SU-DHL-6 (cell line): Measurements from ENCODE around the gene BRAT1.

ENCODE experiments used
- H2AFZ ChIP-seq: fragments of 200-600 bp; sonication (generic); 2 replicates; pipeline ENCODE4 v1.6.1; 2014; ENCODE audit warnings: low read depth, mild to moderate bottlenecking, moderate library complexity, mixed read lengths, antibody characterized with exemption, low read length; ENCODE audit not compliant: severe bottlenecking
- H3F3A ChIP-seq: fragments of 200-600 bp; shearing (Covaris generic); 2 replicates; pipeline ENCODE4 v1.6.0; 2016; ENCODE audit warnings: antibody characterized with exemption, mild to moderate bottlenecking; ENCODE audit not compliant: insufficient read depth
- H3K27ac ChIP-seq: fragments of 200-600 bp; sonication (generic); 2 replicates; pipeline ENCODE4 v1.5.1; 2016; ENCODE audit warnings: low read depth, mild to moderate bottlenecking, low read length, moderate library complexity, mixed read lengths
- H3K27me3 ChIP-seq: fragments of 200-600 bp; sonication (generic), shearing (Covaris generic); 2 replicates; pipeline ENCODE4 v1.6.0; 2014; ENCODE audit warnings: mild to moderate bottlenecking, low read length
- H3K36me3 ChIP-seq: fragments of 200-600 bp; sonication (generic); 2 replicates; pipeline ENCODE4 v1.6.1; 2014; ENCODE audit warnings: mild to moderate bottlenecking, low read length, mixed read lengths
- H3K4me2 ChIP-seq: fragments of 300-600, 200-600 bp; shearing (Covaris generic), sonication (generic); 2 replicates; pipeline ENCODE4 v1.6.0; 2014; ENCODE audit warnings: low read length, low read depth, mild to moderate bottlenecking; ENCODE audit not compliant: poor library complexity, severe bottlenecking
- H3K4me3 ChIP-seq: fragments of 200-600 bp; sonication (generic); 2 replicates; pipeline ENCODE4 v1.5.1; 2014; ENCODE audit warnings: antibody characterized with exemption, low read length, mild to moderate bottlenecking, mixed read lengths; ENCODE audit not compliant: insufficient read depth, poor library complexity, severe bottlenecking
- H3K79me2 ChIP-seq: fragments of 200-600 bp; sonication (generic); 2 replicates; pipeline ENCODE4 v1.6.1; 2014; ENCODE audit warnings: mild to moderate bottlenecking, low read length, moderate library complexity; ENCODE audit not compliant: insufficient read depth
- H3K9ac ChIP-seq: fragments of 200-600 bp; sonication (generic); 2 replicates; pipeline ENCODE4 v1.7.0; 2014; ENCODE audit warnings: mild to moderate bottlenecking, low read length
- H3K9me2 ChIP-seq: fragments of 200-600 bp; sonication (generic); replicated peaks from 2 replicates; pipeline ENCODE4 v1.6.1; 2014; ENCODE audit warnings: low read length; ENCODE audit not compliant: insufficient read depth
- H3K9me3 ChIP-seq: fragments of 200-600 bp; sonication (generic); 2 replicates; pipeline ENCODE4 v1.6.1; 2014; ENCODE audit warnings: low read length, mixed read lengths; ENCODE audit not compliant: insufficient read depth
- H4K20me1 ChIP-seq: fragments of 200-600 bp; sonication (generic); 2 replicates; pipeline ENCODE4 v1.6.1; 2014; ENCODE audit warnings: low read depth, mild to moderate bottlenecking, antibody characterized with exemption, low read length, moderate library complexity, mixed read lengths
- CTCF ChIP-seq: fragments of 200-600 bp; sonication (generic); IDR thresholded peaks from one replicate; pipeline ENCODE4 v1.5.1; 2017; ENCODE audit warnings: antibody characterized with exemption, mild to moderate bottlenecking, low read length, moderate library complexity; ENCODE audit not compliant: insufficient read depth, poor library complexity, severe bottlenecking
- EZH2phosphoT487 ChIP-seq: fragments of 200-600 bp; sonication (generic), shearing (Covaris generic); conservative IDR thresholded peaks from 2 replicates; pipeline ENCODE4 v1.6.1; 2018; ENCODE audit warnings: mild to moderate bottlenecking, antibody characterized with exemption, low read length, moderate library complexity, mixed read lengths

Gene BRAT1

GRCh38 chr7:2524808-2525657, 30.3 kb downstream of the BRAT1 start:
- no peaks in the 10 kb centered on the region for H3K79me2 ChIP-seq
- no peak overlapping the region for H3K27ac ChIP-seq
- H3K36me3 ChIP-seq, result no peaks in the 10 kb centered on the region
- H3K27me3 ChIP-seq, result peaks cover 4% of the 10 kb centered on the region; the same call in 1 of the 2 replicates
- H3K4me2 ChIP-seq, result no peak overlapping the region
- no peak overlapping the region for H2AFZ ChIP-seq
- H3K9me2 ChIP-seq, result no peaks in the 10 kb centered on the region
- no peak for TF ChIP-seq EZH2phosphoT487
- no peak for TF ChIP-seq CTCF
- H4K20me1 ChIP-seq, result no peaks in the 10 kb centered on the region
- no peak overlapping the region for H3K9ac ChIP-seq
- H3K4me3 ChIP-seq, result no peak overlapping the region
- H3K9me3 ChIP-seq, result no peaks in the 10 kb centered on the region
- no peaks in the 10 kb centered on the region for H3F3A ChIP-seq

- no peaks in the 10 kb centered on the region for H3K79me2 ChIP-seq
Measured at GRCh38 chr7:2523941-2524807, 31.1 kb downstream of the BRAT1 start.

GRCh38 chr7:2523461-2523936, 31.8 kb downstream of the BRAT1 start:
- Histone ChIP-seq H3K4me2 (no peak overlapping the region), H3F3A (no peaks in the 10 kb centered on the region), H3K27me3 (peaks cover 4% of the 10 kb centered on the region; the same call in 1 of the 2 replicates), H3K4me3 (no peak overlapping the region), H3K27ac (no peak overlapping the region), H3K36me3 (no peaks in the 10 kb centered on the region), H2AFZ (no peak overlapping the region), H3K9ac (no peak overlapping the region), H3K79me2 (no peaks in the 10 kb centered on the region), H3K9me3 (no peaks in the 10 kb centered on the region), H3K9me2 (no peaks in the 10 kb centered on the region), H4K20me1 (no peaks in the 10 kb centered on the region)
- TF ChIP-seq CTCF, result no peak
- TF ChIP-seq EZH2phosphoT487, result no peak

More at GRCh38 chr7:2523941-2524807, 31.1 kb downstream of the BRAT1 start:
- no peak overlapping the region for H3K4me2 ChIP-seq
- no peaks in the 10 kb centered on the region for H3K9me3 ChIP-seq
- H3K27ac ChIP-seq, result no peak overlapping the region
- no peaks in the 10 kb centered on the region for H3K9me2 ChIP-seq
- H3K36me3 ChIP-seq, result no peaks in the 10 kb centered on the region
- H4K20me1 ChIP-seq, result no peaks in the 10 kb centered on the region
- no peak overlapping the region for H3K4me3 ChIP-seq
- H3F3A ChIP-seq, result no peaks in the 10 kb centered on the region
- H2AFZ ChIP-seq, result no peak overlapping the region
- no peak for TF ChIP-seq EZH2phosphoT487
- TF ChIP-seq CTCF, result no peak
- H3K9ac ChIP-seq, result no peak overlapping the region
- peaks cover 4% of the 10 kb centered on the region; the same call in 1 of the 2 replicates for H3K27me3 ChIP-seq
